Natural killer cell (primary cell): ENCODE measurements around the gene ANGPT4. TPM values are rescaled to one million over a fixed set of nuclear protein-coding genes. Genes with fewer than 3 reads are reported as not detected.
"Not testable (repeated sequence)": the region's sequence is repeated elsewhere in the genome, so short reads cannot be mapped to it uniquely, and the experiment has no call there.

ENCODE experiments used
- ATAC-seq, 3 donors: fragments of 150-1000 bp in 2 of 3; fragments of 200-7000 bp in 1 of 3; cut with Tn5 transposase; 1 replicate in 1 of 3; 2 replicates in 2 of 3; pipeline ENCODE4 v1.10.0; 2021; ENCODE audit warnings: mild to moderate bottlenecking in 2 of 3, moderate library complexity in 2 of 3
- DNase-seq, 2 donors: peaks; one replicate each; pipeline versions ENCODE4 v3.0.0 to v3.0.0-alpha.2; 2013 to 2021; ENCODE audit warnings: mixed read lengths in 1 of 2
- H3K27ac ChIP-seq: one replicate; pipeline ENCODE4 v1.5.1; 2013; ENCODE audit warnings: mild to moderate bottlenecking, low read length
- H3K27me3 ChIP-seq: one replicate; pipeline ENCODE4 v1.6.1; 2013; ENCODE audit warnings: low read length; ENCODE audit not compliant: control insufficient read depth, insufficient read depth
- H3K36me3 ChIP-seq: one replicate; pipeline ENCODE4 v1.6.1; 2013; ENCODE audit warnings: low read length; ENCODE audit not compliant: control insufficient read depth, insufficient read depth
- H3K4me1 ChIP-seq: one replicate; pipeline ENCODE4 v1.6.1; 2013; ENCODE audit warnings: low read length; ENCODE audit not compliant: control insufficient read depth, insufficient read depth
- H3K4me3 ChIP-seq: one replicate; pipeline ENCODE4 v1.5.1; 2013; ENCODE audit warnings: low read length
- H3K9me3 ChIP-seq: one replicate; pipeline ENCODE4 v1.6.1; 2013; ENCODE audit warnings: low read length; ENCODE audit not compliant: control insufficient read depth, insufficient read depth
- H3K27ac Mint-ChIP-seq, 2 donors: one replicate each; pipeline ENCODE4 v1.8.0; 2022; ENCODE audit warnings: mild to moderate bottlenecking in 2 of 2, mixed read lengths in 2 of 2, moderate library complexity in 1 of 2
- H3K27me3 Mint-ChIP-seq, 2 donors: one replicate each; pipeline ENCODE4 v1.8.0; 2022; ENCODE audit warnings: low read depth in 2 of 2, mixed read lengths in 2 of 2
- H3K36me3 Mint-ChIP-seq: one replicate; pipeline ENCODE4 v1.8.0; 2022; ENCODE audit warnings: mixed read lengths
- H3K4me1 Mint-ChIP-seq, 2 donors: one replicate each; pipeline ENCODE4 v1.8.0; 2022; ENCODE audit warnings: mixed read lengths in 2 of 2
- H3K4me3 Mint-ChIP-seq: one replicate; pipeline ENCODE4 v1.8.0; 2022; ENCODE audit warnings: mild to moderate bottlenecking, moderate library complexity, mixed read lengths
- H3K9me3 Mint-ChIP-seq, 2 donors: one replicate each; pipeline ENCODE4 v1.8.0; 2022; ENCODE audit warnings: mixed read lengths in 2 of 2
- CTCF ChIP-seq: fragments of 200-600 bp; IDR thresholded peaks from one replicate; pipeline ENCODE4 v1.8.0; 2022; ENCODE audit warnings: antibody characterized with exemption
- WGBS: methylation state at CpG from one replicate; pipeline ENCODE4 v1.1.7; 2013; ENCODE audit warnings: missing lambda C conversion rate; ENCODE audit not compliant: insufficient coverage; 5-methylcytosine and 5-hydroxymethylcytosine counted together
- intact Hi-C: fragments of 100-400 bp; cut with micrococcal nuclease; formaldehyde crosslinking; loops from one replicate; pipeline ENCODE4 v1.14.2; 2022
- total RNA-seq, 4 donors: library from RNA; stranded (reverse); fragments of 120-200 nt in 1 of 4; gene quantifications; one replicate each; pipeline versions ENCODE4 v1.2.3 to v1.2.4, GENCODE V29; 2013 to 2022

ANGPT4 gene
- total RNA-seq, 3 donors from 2014 or later (not counting 1 experiment from before 2014, with no cell fraction given): not detected

GRCh38 chr20:829551-829950, 86.6 kb downstream of the ANGPT4 start:
- Histone ChIP-seq H3K27ac (no peak overlapping the region), H3K4me3 (no peak overlapping the region), H3K27me3 (no peaks in the 10 kb centered on the region), H3K9me3 (no peaks in the 10 kb centered on the region), H3K4me1 (peaks cover 15% of the 10 kb centered on the region), H3K36me3 (no peaks in the 10 kb centered on the region)
- H3K4me3 Mint-ChIP-seq: no peak overlapping the region
- TF ChIP-seq CTCF: no peak
- H3K36me3 Mint-ChIP-seq: no peaks in the 10 kb centered on the region
- H3K9me3 Mint-ChIP-seq: no peaks in the 10 kb centered on the region
- peak in 1 of 3 donors; percentile 26 for ATAC-seq
- intact Hi-C loops: no loop called here
- H3K27ac Mint-ChIP-seq: no peak overlapping the region
- peaks cover 12 to 14% of the 10 kb centered on the region in 2 donors for H3K4me1 Mint-ChIP-seq
- no peak for DNase-seq
- H3K27me3 Mint-ChIP-seq: no peaks in the 10 kb centered on the region
- WGBS: 77% methylated on average over 1 of the region's 2 CpGs

GRCh38 chr20:828987-829386, 87.1 kb downstream of the ANGPT4 start:
- Histone ChIP-seq H3K27ac (no peak overlapping the region), H3K36me3 (no peaks in the 10 kb centered on the region), H3K9me3 (no peaks in the 10 kb centered on the region), H3K4me3 (no peak overlapping the region), H3K4me1 (peaks cover 10% of the 10 kb centered on the region), H3K27me3 (no peaks in the 10 kb centered on the region)
- Mint-ChIP-seq H3K36me3 (no peaks in the 10 kb centered on the region), H3K27me3 (no peaks in the 10 kb centered on the region), H3K27ac (no peak overlapping the region), H3K9me3 (no peaks in the 10 kb centered on the region), H3K4me1 (peaks cover 7 to 8% of the 10 kb centered on the region in 2 donors), H3K4me3 (no peak overlapping the region)
- 27% methylated on average over 4 of the region's 6 CpGs for WGBS
- DNase-seq: no peak
- ATAC-seq: peak in 1 of 3 donors; percentile 42
- intact Hi-C loops: no loop called here
- TF ChIP-seq CTCF: no peak

GRCh38 chr20:827981-828380, 88.2 kb downstream of the ANGPT4 start:
- H3K9me3 ChIP-seq, H3K27me3 ChIP-seq, H3K4me3 Mint-ChIP-seq, H3K36me3 ChIP-seq, DNase-seq, H3K36me3 Mint-ChIP-seq, H3K4me3 ChIP-seq, ATAC-seq, H3K9me3 Mint-ChIP-seq, H3K27ac ChIP-seq, intact Hi-C loops, H3K27me3 Mint-ChIP-seq, H3K27ac Mint-ChIP-seq, H3K4me1 ChIP-seq, H3K4me1 Mint-ChIP-seq: not testable (repeated sequence)
- WGBS: 95% methylated on average over 8 of the region's 8 CpGs

- TF ChIP-seq CTCF: no peak
- no peak overlapping the region for H3K27ac ChIP-seq
- H3K9me3 ChIP-seq: no peaks in the 10 kb centered on the region
- 97% methylated on average over 7 of the region's 7 CpGs for WGBS
- H3K27ac Mint-ChIP-seq: no peak overlapping the region
- no peaks in the 10 kb centered on the region for H3K27me3 ChIP-seq
- peaks cover 3% of the 10 kb centered on the region for H3K4me1 ChIP-seq
- no peak overlapping the region for H3K4me3 ChIP-seq
- no peaks in the 10 kb centered on the region for H3K36me3 Mint-ChIP-seq
- H3K4me3 Mint-ChIP-seq: no peak overlapping the region
- no peak for ATAC-seq
- H3K9me3 Mint-ChIP-seq: no peaks in the 10 kb centered on the region
- no peaks in the 10 kb centered on the region for H3K27me3 Mint-ChIP-seq
- no peaks in the 10 kb centered on the region for H3K4me1 Mint-ChIP-seq
- H3K36me3 ChIP-seq: no peaks in the 10 kb centered on the region
- intact Hi-C loops: no loop called here
- no peak for DNase-seq
These were observed 89.3 kb downstream of the ANGPT4 start for GRCh38 chr20:826695-827323.
